T1000 (cell line): ENCODE data around the gene PERCC1.
"Not testable (repeated sequence)": the region's sequence is repeated elsewhere in the genome, so short reads cannot be mapped to it uniquely, and the experiment has no call there.

Experiments used
- DNase-seq: peaks from one replicate; lab custom pipeline; 2025; ENCODE audit warnings: mixed read lengths; lab: John Stamatoyannopoulos, UW

Gene PERCC1

GRCh38 chr16:1469141-1469540, 38.3 kb downstream of the PERCC1 start:
- not testable (repeated sequence) for DNase-seq

DNA sequence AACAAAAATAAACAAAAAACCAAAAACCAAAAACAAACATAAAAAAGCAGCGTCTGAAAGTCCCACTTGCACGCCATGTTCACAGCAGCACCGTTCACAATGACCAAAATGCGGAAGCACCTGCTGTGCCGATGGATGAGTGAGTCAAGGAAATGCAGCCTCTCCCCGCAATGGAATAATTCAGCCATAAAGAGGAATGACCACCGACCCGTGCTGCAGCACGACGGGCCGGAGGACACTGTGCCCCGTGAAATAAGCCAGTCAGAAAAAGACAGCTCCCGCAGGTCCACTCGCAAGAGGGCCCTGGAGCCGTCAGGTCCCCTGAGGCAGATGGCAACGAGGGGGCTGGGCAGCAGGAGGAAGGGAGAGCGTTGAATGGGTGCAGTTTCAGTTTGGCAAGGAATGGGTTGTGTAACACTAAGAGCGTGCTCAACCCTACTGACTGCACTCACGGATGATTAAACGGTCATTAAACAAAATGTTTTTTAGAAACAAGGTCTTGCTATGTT, 38.9 kb downstream of the PERCC1 start:
- no peak for DNase-seq

GRCh38 chr16:1470481-1471251, 39.8 kb downstream of the PERCC1 start:
- DNase-seq = no peak

DNA sequence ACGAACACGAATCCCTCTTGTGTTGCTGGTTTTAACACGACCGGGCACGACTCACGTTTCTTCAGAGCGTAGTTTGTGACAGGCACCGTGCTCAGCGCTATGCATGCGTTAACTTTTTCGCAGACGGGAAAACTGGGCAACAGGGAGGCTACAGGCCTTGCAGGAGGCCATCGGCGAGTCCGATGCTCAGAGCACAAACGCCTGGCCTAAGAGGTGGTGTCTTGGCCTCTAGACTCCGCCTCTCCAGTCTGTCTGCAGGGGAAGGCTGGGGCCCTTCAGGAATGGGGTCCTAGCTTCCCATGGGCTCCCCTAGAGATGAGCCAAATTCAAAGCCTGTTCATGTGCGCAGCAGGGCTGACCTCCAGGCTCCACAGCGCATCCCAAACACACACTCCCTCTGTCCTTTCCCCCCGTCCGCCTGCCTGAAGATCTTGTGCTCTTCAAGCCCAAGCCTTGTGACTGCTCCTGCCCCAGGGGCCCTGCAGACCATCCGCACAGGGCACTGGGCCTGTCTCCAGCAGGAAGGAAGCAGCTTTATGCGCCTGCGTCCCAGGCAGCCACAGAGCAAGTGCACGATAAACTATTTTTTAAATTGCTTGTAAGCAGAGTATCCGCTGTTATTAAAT, 40.8 kb downstream of the PERCC1 start:
- DNase-seq = no peak

GRCh38 chr16:1472974-1473373, 42.1 kb downstream of the PERCC1 start:
- no peak for DNase-seq

DNA sequence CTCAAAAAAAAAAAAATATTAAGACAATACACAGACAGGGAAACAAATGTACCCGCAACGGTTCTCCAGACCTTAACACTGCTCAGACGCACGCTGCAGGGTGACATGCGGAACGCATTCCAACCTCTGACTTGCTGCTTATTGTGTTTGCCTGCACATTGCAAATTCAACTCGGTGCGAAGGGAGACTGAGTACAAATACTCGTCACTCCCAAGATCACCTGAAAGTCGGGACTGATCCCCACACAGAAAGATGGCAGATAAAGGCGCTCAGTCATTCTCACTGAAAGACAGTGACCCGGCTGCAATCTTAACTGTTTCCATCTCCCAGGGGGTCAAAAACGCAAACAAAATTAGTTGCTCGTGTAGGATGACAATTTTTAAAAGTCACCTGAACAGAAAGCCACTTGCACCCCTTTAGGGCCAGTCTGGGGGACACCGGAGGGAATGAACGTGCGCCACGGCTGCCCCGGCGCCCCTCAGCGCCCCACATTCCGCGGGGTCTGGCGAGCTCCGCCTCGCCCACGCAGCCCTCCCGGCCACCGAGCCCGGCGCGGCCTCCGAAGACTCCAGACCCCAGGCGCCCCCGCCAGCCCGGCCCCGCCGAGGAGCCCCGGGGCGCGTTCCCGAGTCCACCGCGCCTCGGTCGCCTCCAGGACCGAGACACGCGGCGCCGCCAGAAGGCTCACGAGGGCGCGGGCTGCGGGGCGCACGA, 43.4 kb downstream of the PERCC1 start:
- DNase-seq = no peak

DNA sequence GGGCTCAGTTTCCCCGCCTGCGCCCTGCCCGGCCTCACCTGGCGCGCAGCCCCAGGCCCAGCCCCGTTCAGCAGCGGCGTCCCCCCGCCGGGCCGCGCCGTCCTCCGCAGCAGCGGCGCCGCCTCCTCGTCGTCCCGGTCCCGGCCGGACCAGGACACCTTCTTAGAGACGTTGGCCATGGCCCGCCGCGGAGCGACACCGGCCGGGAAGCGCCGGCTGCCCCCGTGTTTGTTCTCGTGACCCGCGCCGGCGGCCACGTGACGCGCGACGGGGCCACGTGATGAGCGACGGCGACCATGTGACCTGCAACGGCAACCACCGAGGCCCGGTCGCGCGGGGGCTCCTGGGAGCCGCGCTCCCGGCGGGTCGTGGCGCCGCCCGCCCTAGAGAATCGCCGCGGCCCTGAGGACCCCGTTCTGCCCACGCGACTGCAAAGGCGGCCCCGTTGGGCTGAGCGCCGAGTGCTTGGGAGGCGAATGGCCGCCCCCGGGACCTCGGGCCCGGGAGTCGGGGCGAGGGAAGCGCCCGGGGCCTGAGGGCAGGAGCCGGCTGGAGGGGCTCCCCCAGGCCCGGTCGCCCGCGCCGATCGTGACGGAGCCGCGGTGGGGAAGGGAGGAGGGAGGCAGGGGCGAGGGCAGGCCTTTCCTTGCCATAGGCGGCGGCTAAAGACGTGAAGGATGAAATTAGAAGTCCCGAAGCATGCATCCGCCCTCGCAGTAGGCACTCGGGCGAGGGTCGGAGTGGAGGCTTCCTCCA, 44.1 kb downstream of the PERCC1 start, which contains the start of gene CLCN7:
TSS of gene CLCN7 (minus strand) at position 233 of the 756 bp plus-strand sequence. CDS start at position 179, 54 bp downstream.
- DNase-seq = peak; percentile 63

GRCh38 chr16:1475552-1476114, 44.8 kb downstream of the PERCC1 start:
- no peak for DNase-seq

DNA sequence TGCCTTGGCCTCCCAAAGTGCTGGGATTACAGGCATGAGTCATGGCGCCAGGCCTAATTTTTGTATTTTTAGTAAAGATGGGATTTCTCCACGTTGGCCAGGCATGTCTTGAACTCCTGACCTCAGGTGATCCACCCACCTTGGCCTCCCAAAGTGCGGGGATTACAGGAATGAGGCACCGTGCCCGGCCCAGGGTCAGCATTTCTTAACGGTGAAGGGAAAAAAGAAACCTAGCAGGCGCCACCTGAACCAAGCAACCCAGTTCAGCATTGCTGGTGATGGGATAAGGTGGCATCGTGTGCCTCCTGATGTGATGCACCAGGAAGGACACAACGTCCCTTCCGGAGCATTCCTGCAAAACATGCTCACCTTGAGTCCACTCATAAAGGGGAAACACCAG, 46.2 kb downstream of the PERCC1 start:
- DNase-seq = no peak

- DNase-seq = not testable (repeated sequence)
Measured at GRCh38 chr16:1478937-1479336, 48.1 kb downstream of the PERCC1 start.

GRCh38 chr16:1481906-1482835, 51.3 kb downstream of the PERCC1 start:
- DNase-seq = no peak
